Measurements from ENCODE around the gene CLCNKB. TPM values are rescaled to one million over a fixed set of nuclear protein-coding genes. Genes with fewer than 3 reads are reported as not detected.

Gene CLCNKB
- total and polyA plus RNA-seq, 2 of the 13 experiments (the other 11 are each of a cell fraction or from before 2014, with no cell fraction given) = 0.04 TPM; not detected in 1

- TF ChIP-seq ZBTB14 (CRISPR knock-in tag; IDR thresholded peaks at IDR 0.05) (no peak), HMG20A (CRISPR knock-in tag; IDR thresholded peaks at IDR 0.05; ENCODE audit: borderline replicate concordance) (no peak), MYNN (CRISPR knock-in tag; IDR thresholded peaks at IDR 0.05; ENCODE audit: low read depth) (no peak), ATRX (CRISPR knock-in tag; IDR thresholded peaks at IDR 0.05; ENCODE audit: borderline replicate concordance) (no peak), TRIM24 (CRISPR knock-in tag; IDR thresholded peaks at IDR 0.05) (no peak), SMYD3 (CRISPR knock-in tag; IDR thresholded peaks at IDR 0.05) (no peak), PAF1 (CRISPR knock-in tag; IDR thresholded peaks at IDR 0.05) (no peak), ZNF589 (CRISPR knock-in tag; conservative IDR thresholded peaks at IDR 0.05) (no peak), ZSCAN25 (CRISPR knock-in tag; IDR thresholded peaks at IDR 0.05) (0 out of 2 replicates have a peak, but pooled peaks have one; percentile 39), ZNF547 (CRISPR knock-in tag; IDR thresholded peaks at IDR 0.05) (no peak), ISL2 (CRISPR knock-in tag; IDR thresholded peaks at IDR 0.05) (no peak), SCMH1 (CRISPR knock-in tag; IDR thresholded peaks at IDR 0.05; ENCODE audit: borderline replicate concordance) (no peak), HNRNPLL (IDR thresholded peaks at IDR 0.05; ENCODE audit: low read depth, low read length, poor library complexity, severe bottlenecking) (peak; percentile 48), KDM3A (CRISPR knock-in tag; IDR thresholded peaks at IDR 0.05; ENCODE audit: low read depth) (no peak), HDAC6 (IDR thresholded peaks at IDR 0.05; ENCODE audit: low read depth, low read length) (no peak), CEBPG (CRISPR knock-in tag; IDR thresholded peaks at IDR 0.05) (no peak), PHB2 (IDR thresholded peaks at IDR 0.05; ENCODE audit: partially characterized antibody) (no peak), LCORL (IDR thresholded peaks at IDR 0.05) (no peak), LCORL (CRISPR knock-in tag; IDR thresholded peaks at IDR 0.05) (peak; percentile 59; the same call in 1 of the 2 replicates), USF2 (IDR thresholded peaks at IDR 0.05; ENCODE audit: low read depth, low read length) (no peak), USF2 (CRISPR knock-in tag; IDR thresholded peaks at IDR 0.05; ENCODE audit: borderline replicate concordance) (no peak)
- TF ChIP-seq, protein P1, sequence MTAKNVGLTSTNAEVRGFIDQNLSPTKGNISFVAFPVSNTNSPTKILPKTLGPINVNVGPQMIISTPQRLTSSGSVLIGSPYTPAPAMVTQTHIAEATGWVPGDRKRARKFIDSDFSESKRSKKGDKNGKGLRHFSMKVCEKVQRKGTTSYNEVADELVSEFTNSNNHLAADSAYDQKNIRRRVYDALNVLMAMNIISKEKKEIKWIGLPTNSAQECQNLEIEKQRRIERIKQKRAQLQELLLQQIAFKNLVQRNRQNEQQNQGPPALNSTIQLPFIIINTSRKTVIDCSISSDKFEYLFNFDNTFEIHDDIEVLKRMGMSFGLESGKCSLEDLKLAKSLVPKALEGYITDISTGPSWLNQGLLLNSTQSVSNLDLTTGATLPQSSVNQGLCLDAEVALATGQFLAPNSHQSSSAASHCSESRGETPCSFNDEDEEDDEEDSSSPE (CRISPR knock-in tag; IDR thresholded peaks at IDR 0.05) = no peak
- TF ChIP-seq, protein P2, sequence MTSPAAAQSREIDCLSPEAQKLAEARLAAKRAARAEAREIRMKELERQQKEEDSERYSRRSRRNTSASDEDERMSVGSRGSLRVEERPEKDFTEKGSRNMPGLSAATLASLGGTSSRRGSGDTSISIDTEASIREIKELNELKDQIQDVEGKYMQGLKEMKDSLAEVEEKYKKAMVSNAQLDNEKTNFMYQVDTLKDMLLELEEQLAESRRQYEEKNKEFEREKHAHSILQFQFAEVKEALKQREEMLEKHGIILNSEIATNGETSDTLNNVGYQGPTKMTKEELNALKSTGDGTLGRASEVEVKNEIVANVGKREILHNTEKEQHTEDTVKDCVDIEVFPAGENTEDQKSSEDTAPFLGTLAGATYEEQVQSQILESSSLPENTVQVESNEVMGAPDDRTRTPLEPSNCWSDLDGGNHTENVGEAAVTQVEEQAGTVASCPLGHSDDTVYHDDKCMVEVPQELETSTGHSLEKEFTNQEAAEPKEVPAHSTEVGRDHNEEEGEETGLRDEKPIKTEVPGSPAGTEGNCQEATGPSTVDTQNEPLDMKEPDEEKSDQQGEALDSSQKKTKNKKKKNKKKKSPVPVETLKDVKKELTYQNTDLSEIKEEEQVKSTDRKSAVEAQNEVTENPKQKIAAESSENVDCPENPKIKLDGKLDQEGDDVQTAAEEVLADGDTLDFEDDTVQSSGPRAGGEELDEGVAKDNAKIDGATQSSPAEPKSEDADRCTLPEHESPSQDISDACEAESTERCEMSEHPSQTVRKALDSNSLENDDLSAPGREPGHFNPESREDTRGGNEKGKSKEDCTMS (CRISPR knock-in tag; conservative IDR thresholded peaks at IDR 0.05) = no peak
Measured at GRCh38 chr1:16032388-16033102, 11.0 kb upstream of the CLCNKB start (continued).

Measured in HepG2 (cell line).